ENCODE measurements around the gene HFM1.

DNA sequence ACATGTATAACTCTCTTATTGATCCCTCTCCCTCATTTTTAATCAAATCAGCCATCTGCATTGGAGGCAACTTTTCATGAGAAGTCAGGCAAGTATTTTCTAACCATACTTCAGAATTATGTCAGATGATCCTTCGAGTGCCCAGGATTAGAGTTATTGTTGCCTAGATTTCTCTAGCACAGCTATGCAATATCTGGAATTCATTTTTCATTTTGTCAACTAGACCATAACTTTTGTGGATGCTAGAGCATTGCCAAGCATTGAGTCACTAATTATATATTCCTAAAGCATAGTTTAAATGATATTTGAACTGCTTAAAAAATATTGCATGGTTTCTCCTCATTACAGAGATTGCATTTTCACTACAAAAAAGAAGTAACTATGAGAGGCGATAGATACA is 21.2 kb downstream of the HFM1 start:
- TF ChIP-seq, protein P1, sequence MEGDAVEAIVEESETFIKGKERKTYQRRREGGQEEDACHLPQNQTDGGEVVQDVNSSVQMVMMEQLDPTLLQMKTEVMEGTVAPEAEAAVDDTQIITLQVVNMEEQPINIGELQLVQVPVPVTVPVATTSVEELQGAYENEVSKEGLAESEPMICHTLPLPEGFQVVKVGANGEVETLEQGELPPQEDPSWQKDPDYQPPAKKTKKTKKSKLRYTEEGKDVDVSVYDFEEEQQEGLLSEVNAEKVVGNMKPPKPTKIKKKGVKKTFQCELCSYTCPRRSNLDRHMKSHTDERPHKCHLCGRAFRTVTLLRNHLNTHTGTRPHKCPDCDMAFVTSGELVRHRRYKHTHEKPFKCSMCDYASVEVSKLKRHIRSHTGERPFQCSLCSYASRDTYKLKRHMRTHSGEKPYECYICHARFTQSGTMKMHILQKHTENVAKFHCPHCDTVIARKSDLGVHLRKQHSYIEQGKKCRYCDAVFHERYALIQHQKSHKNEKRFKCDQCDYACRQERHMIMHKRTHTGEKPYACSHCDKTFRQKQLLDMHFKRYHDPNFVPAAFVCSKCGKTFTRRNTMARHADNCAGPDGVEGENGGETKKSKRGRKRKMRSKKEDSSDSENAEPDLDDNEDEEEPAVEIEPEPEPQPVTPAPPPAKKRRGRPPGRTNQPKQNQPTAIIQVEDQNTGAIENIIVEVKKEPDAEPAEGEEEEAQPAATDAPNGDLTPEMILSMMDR (conservative IDR thresholded peaks at IDR 0.05) = no peak
- TF ChIP-seq ZFX (IDR thresholded peaks at IDR 0.05) = no peak
